ENCODE results near the gene MLXIPL.
"Not testable (repeated sequence)": the region's sequence is repeated elsewhere in the genome, so short reads cannot be mapped to it uniquely, and the experiment has no call there.

The MLXIPL gene

GRCh38 chr7:73623798-73624668 is at the start of gene MLXIPL:
Gene MLXIPL, minus strand, starts transcription at chr7:73624522. Its CDS starts 30 bp downstream, at chr7:73624492.
- Histone ChIP-seq H3K27ac (ENCODE audit: low read length) (no peak within 1 kb of the TSS), H3K4me3 (ENCODE audit: low read length) (peak within 1 kb of the TSS; percentile 68)

GRCh38 chr7:73671857-73672445 is 47.6 kb upstream of the MLXIPL start:
- Histone ChIP-seq H3K27ac (ENCODE audit: low read length) (no peak overlapping the region), H3K4me3 (ENCODE audit: low read length) (no peak overlapping the region), H3K36me3 (ENCODE audit: insufficient read depth, low read depth, low read length) (no peaks in the 10 kb centered on the region)

More at GRCh38 chr7:73623798-73624668, at the start of gene MLXIPL:
- no peaks in the 10 kb centered on the region for H3K36me3 ChIP-seq (ENCODE audit: insufficient read depth, low read depth, low read length)
- H3K9ac ChIP-seq (ENCODE audit: low read depth, low read length): peak within 1 kb of the TSS; percentile 31; the same call in 1 of the 2 replicates
- peaks cover 55% of the 10 kb centered on the region for H3K27me3 ChIP-seq (ENCODE audit: insufficient read depth, low read length)
- H3K9me3 ChIP-seq (ENCODE audit: insufficient read depth, low read depth, low read length): no peaks in the 10 kb centered on the region
- no peaks in the 10 kb centered on the region for H3K4me1 ChIP-seq (ENCODE audit: insufficient read depth, low read length)

GRCh38 chr7:73671322-73671661 is 47.0 kb upstream of the MLXIPL start:
- Histone ChIP-seq H3K4me3 (ENCODE audit: low read length) (no peak overlapping the region), H3K27ac (ENCODE audit: low read length) (no peak overlapping the region)

More at GRCh38 chr7:73671857-73672445, 47.6 kb upstream of the MLXIPL start:
- no peaks in the 10 kb centered on the region for H3K4me1 ChIP-seq (ENCODE audit: insufficient read depth, low read length)
- H3K9me3 ChIP-seq (ENCODE audit: insufficient read depth, low read depth, low read length): no peaks in the 10 kb centered on the region
- H3K9ac ChIP-seq (ENCODE audit: low read depth, low read length): no peak overlapping the region
- H3K27me3 ChIP-seq (ENCODE audit: insufficient read depth, low read length): peaks cover 12% of the 10 kb centered on the region

GRCh38 chr7:73669858-73670385 is 45.6 kb upstream of the MLXIPL start:
- Histone ChIP-seq H3K27ac (ENCODE audit: low read length) (no peak overlapping the region), H3K9me3 (ENCODE audit: insufficient read depth, low read depth, low read length) (no peaks in the 10 kb centered on the region)

More at GRCh38 chr7:73671322-73671661, 47.0 kb upstream of the MLXIPL start:
- Histone ChIP-seq H3K9ac (ENCODE audit: low read depth, low read length) (no peak overlapping the region), H3K9me3 (ENCODE audit: insufficient read depth, low read depth, low read length) (no peaks in the 10 kb centered on the region), H3K4me1 (ENCODE audit: insufficient read depth, low read length) (no peaks in the 10 kb centered on the region), H3K27me3 (ENCODE audit: insufficient read depth, low read length) (peaks cover 12% of the 10 kb centered on the region), H3K36me3 (ENCODE audit: insufficient read depth, low read depth, low read length) (no peaks in the 10 kb centered on the region)

GRCh38 chr7:73669288-73669701 is 45.0 kb upstream of the MLXIPL start:
- H3K27ac ChIP-seq (ENCODE audit: low read length): no peak overlapping the region
- H3K4me1 ChIP-seq (ENCODE audit: insufficient read depth, low read length): peaks cover 4% of the 10 kb centered on the region; the same call in 1 of the 2 replicates
- no peaks in the 10 kb centered on the region for H3K9me3 ChIP-seq (ENCODE audit: insufficient read depth, low read depth, low read length)
- H3K27me3 ChIP-seq (ENCODE audit: insufficient read depth, low read length): peaks cover 19% of the 10 kb centered on the region
- H3K4me3 ChIP-seq (ENCODE audit: low read length): no peak overlapping the region
- H3K36me3 ChIP-seq (ENCODE audit: insufficient read depth, low read depth, low read length): no peaks in the 10 kb centered on the region
- no peak overlapping the region for H3K9ac ChIP-seq (ENCODE audit: low read depth, low read length)

More at GRCh38 chr7:73669858-73670385, 45.6 kb upstream of the MLXIPL start:
- Histone ChIP-seq H3K36me3 (ENCODE audit: insufficient read depth, low read depth, low read length) (no peaks in the 10 kb centered on the region), H3K4me3 (ENCODE audit: low read length) (no peak overlapping the region), H3K4me1 (ENCODE audit: insufficient read depth, low read length) (peaks cover 4% of the 10 kb centered on the region; the same call in 1 of the 2 replicates), H3K9ac (ENCODE audit: low read depth, low read length) (no peak overlapping the region), H3K27me3 (ENCODE audit: insufficient read depth, low read length) (peaks cover 19% of the 10 kb centered on the region)

- no peak overlapping the region for H3K9ac ChIP-seq (ENCODE audit: low read depth, low read length)
- H3K9me3 ChIP-seq (ENCODE audit: insufficient read depth, low read depth, low read length): no peaks in the 10 kb centered on the region
- H3K4me3 ChIP-seq (ENCODE audit: low read length): peak overlapping the region; percentile 60; the same call in 1 of the 2 replicates
- peaks cover 19% of the 10 kb centered on the region for H3K27me3 ChIP-seq (ENCODE audit: insufficient read depth, low read length)
- no peaks in the 10 kb centered on the region for H3K36me3 ChIP-seq (ENCODE audit: insufficient read depth, low read depth, low read length)
- H3K27ac ChIP-seq (ENCODE audit: low read length): no peak overlapping the region
- H3K4me1 ChIP-seq (ENCODE audit: insufficient read depth, low read length): peaks cover 4% of the 10 kb centered on the region; the same call in 1 of the 2 replicates
These were observed 44.5 kb upstream of the MLXIPL start for GRCh38 chr7:73668886-73669230.

GRCh38 chr7:73668103-73668885 is 44.0 kb upstream of the MLXIPL start:
- Histone ChIP-seq H3K27ac (ENCODE audit: low read length) (no peak overlapping the region), H3K27me3 (ENCODE audit: insufficient read depth, low read length) (peaks cover 19% of the 10 kb centered on the region), H3K9me3 (ENCODE audit: insufficient read depth, low read depth, low read length) (no peaks in the 10 kb centered on the region), H3K9ac (ENCODE audit: low read depth, low read length) (no peak overlapping the region), H3K36me3 (ENCODE audit: insufficient read depth, low read depth, low read length) (no peaks in the 10 kb centered on the region), H3K4me1 (ENCODE audit: insufficient read depth, low read length) (peaks cover 4% of the 10 kb centered on the region; the same call in 1 of the 2 replicates), H3K4me3 (ENCODE audit: low read length) (peak overlapping the region; percentile 60)

- Histone ChIP-seq H3K27ac (ENCODE audit: low read length) (no peak within 1 kb of the TSS), H3K27me3 (ENCODE audit: insufficient read depth, low read length) (peaks cover 19% of the 10 kb centered on the region), H3K9ac (ENCODE audit: low read depth, low read length) (no peak within 1 kb of the TSS), H3K9me3 (ENCODE audit: insufficient read depth, low read depth, low read length) (no peaks in the 10 kb centered on the region), H3K36me3 (ENCODE audit: insufficient read depth, low read depth, low read length) (no peaks in the 10 kb centered on the region), H3K4me1 (ENCODE audit: insufficient read depth, low read length) (peaks cover 4% of the 10 kb centered on the region; the same call in 1 of the 2 replicates), H3K4me3 (ENCODE audit: low read length) (peak within 1 kb of the TSS; percentile 60)
These were observed 43.2 kb upstream of the MLXIPL start, which contains the start of gene VPS37D for GRCh38 chr7:73667344-73668102. Gene VPS37D, plus strand, starts transcription at chr7:73667831. Its CDS starts 128 bp downstream, at chr7:73667959.

- Histone ChIP-seq H3K36me3 (ENCODE audit: insufficient read depth, low read depth, low read length) (no peaks in the 10 kb centered on the region), H3K9me3 (ENCODE audit: insufficient read depth, low read depth, low read length) (no peaks in the 10 kb centered on the region), H3K9ac (ENCODE audit: low read depth, low read length) (no peak overlapping the region), H3K27ac (ENCODE audit: low read length) (no peak overlapping the region), H3K4me3 (ENCODE audit: low read length) (no peak overlapping the region), H3K4me1 (ENCODE audit: insufficient read depth, low read length) (peaks cover 4% of the 10 kb centered on the region; the same call in 1 of the 2 replicates), H3K27me3 (ENCODE audit: insufficient read depth, low read length) (peaks cover 7% of the 10 kb centered on the region; the same call in 1 of the 2 replicates)
These were observed 38.7 kb upstream of the MLXIPL start for GRCh38 chr7:73663033-73663432.

- not testable (repeated sequence) for H3K27me3 ChIP-seq (ENCODE audit: insufficient read depth, low read length); H3K27ac ChIP-seq (ENCODE audit: low read length); H3K36me3 ChIP-seq (ENCODE audit: insufficient read depth, low read depth, low read length); H3K9me3 ChIP-seq (ENCODE audit: insufficient read depth, low read depth, low read length); H3K4me3 ChIP-seq (ENCODE audit: low read length); H3K9ac ChIP-seq (ENCODE audit: low read depth, low read length); H3K4me1 ChIP-seq (ENCODE audit: insufficient read depth, low read length)
These were observed 36.3 kb upstream of the MLXIPL start for GRCh38 chr7:73660594-73660993.
